ENCODE measurements around the gene CCDC110.

GRCh38 chr4:185398618-185399017 is 72.9 kb downstream of the CCDC110 start:
- no peak for TF ChIP-seq CTCF (IDR thresholded peaks at IDR 0.05)
- no peak for TF ChIP-seq POLR2A (IDR thresholded peaks at IDR 0.05)
